Keratinocyte (primary cell): Measurements from ENCODE around the gene DCLK1. TPM values are rescaled to one million over a fixed set of nuclear protein-coding genes. Genes with fewer than 3 reads are reported as not detected.

ENCODE experiments used
- DNase-seq: peaks from one replicate; pipeline ENCODE4 v3.0.0-alpha.2; 2011; ENCODE audit warnings: low read depth, missing footprints, low spot score
- FAIRE-seq: peaks from 2 replicates; lab custom pipeline; 2011; peaks lifted over from hg19 to GRCh38; lab: Jason Lieb, UNC
- H2AFZ ChIP-seq: 2 replicates; pipeline ENCODE4 v1.6.0; 2012; ENCODE audit warnings: low read length, control low read depth, inconsistent platforms; ENCODE audit not compliant: control insufficient read depth
- H3K27ac ChIP-seq: 2 replicates; pipeline ENCODE4 v1.5.1; 2011; ENCODE audit warnings: low read length; ENCODE audit not compliant: control insufficient read depth, insufficient read depth
- H3K27me3 ChIP-seq: 3 replicates; pipeline ENCODE4 v1.6.0; 2011; ENCODE audit warnings: low read length; ENCODE audit not compliant: control insufficient read depth, insufficient read depth; ENCODE audit errors: extremely low read depth
- H3K36me3 ChIP-seq, 2 experiments: 2 replicates in 1 of 2; 3 replicates in 1 of 2; pipeline ENCODE4 v1.5.1; 2011; ENCODE audit warnings: low read length in 2 of 2, mild to moderate bottlenecking in 1 of 2; ENCODE audit not compliant: control insufficient read depth in 2 of 2, insufficient read depth in 2 of 2; ENCODE audit errors: extremely low read depth in 1 of 2
- H3K4me1 ChIP-seq: 3 replicates; pipeline ENCODE4 v1.5.1; 2011; ENCODE audit warnings: low read length; ENCODE audit not compliant: control insufficient read depth, insufficient read depth; ENCODE audit errors: extremely low read depth
- H3K4me2 ChIP-seq: 3 replicates; pipeline ENCODE4 v1.6.0; 2011; ENCODE audit warnings: low read depth, low read length; ENCODE audit not compliant: control insufficient read depth, insufficient read depth; ENCODE audit errors: extremely low read depth
- H3K4me3 ChIP-seq, 3 experiments: fragments of 200-600 bp in 1 of 3; sonication (generic) in 1 of 3; 2 replicates in 2 of 3; 3 replicates in 1 of 3; pipeline ENCODE4 v1.5.1; 2011 to 2016; ENCODE audit warnings: low read length in 3 of 3, mild to moderate bottlenecking in 3 of 3, control low read depth in 2 of 3, inconsistent platforms in 1 of 3, low read depth in 1 of 3, mixed read lengths in 1 of 3, mixed run types in 1 of 3, moderate library complexity in 1 of 3; ENCODE audit not compliant: control insufficient read depth in 2 of 3, insufficient read depth in 2 of 3; ENCODE audit errors: extremely low read depth in 1 of 3
- H3K79me2 ChIP-seq: 2 replicates; pipeline ENCODE4 v1.6.0; 2012; ENCODE audit warnings: low read length; ENCODE audit not compliant: control insufficient read depth, insufficient read depth
- H3K9ac ChIP-seq: 3 replicates; pipeline ENCODE4 v1.6.0; 2011; ENCODE audit warnings: low read length; ENCODE audit not compliant: control insufficient read depth, insufficient read depth; ENCODE audit errors: extremely low read depth
- H3K9me1 ChIP-seq: 3 replicates; pipeline ENCODE4 v1.6.0; 2011; ENCODE audit warnings: low read length; ENCODE audit not compliant: control insufficient read depth, insufficient read depth; ENCODE audit errors: extremely low read depth
- H3K9me3 ChIP-seq: 2 replicates; pipeline ENCODE4 v1.5.1; 2012; ENCODE audit warnings: low read depth, low read length; ENCODE audit not compliant: control insufficient read depth
- H4K20me1 ChIP-seq: 3 replicates; pipeline ENCODE4 v1.6.0; 2011; ENCODE audit warnings: low read length; ENCODE audit not compliant: control insufficient read depth, insufficient read depth; ENCODE audit errors: extremely low read depth
- EZH2 ChIP-seq: IDR thresholded peaks from one replicate; pipeline ENCODE4 v1.6.1; 2012; ENCODE audit warnings: inconsistent platforms, mild to moderate bottlenecking, low read length, moderate library complexity
- dilution Hi-C: fragments of 300-500 bp; cut with MboI; formaldehyde crosslinking; loops from one replicate; pipeline ENCODE4 v1.7.0; 2020; ENCODE audit warnings: low sequenced_read_pairs; ENCODE audit not compliant: extremely low pct_ligation_motif_present
- polyA plus RNA-seq, 5 experiments: library from polyadenylated mRNA; depleted of rRNA in 3 of 5; stranded (reverse) in 3 of 5; stranded (forward) in 1 of 5; unstranded in 1 of 5; fragments of >200 nt; gene quantifications; 1 replicate in 1 of 5; 2 replicates in 3 of 5; 3 replicates in 1 of 5; pipeline versions ENCODE4 v1.2.1 to v1.2.3, GENCODE V29; 2011 to 2012; ENCODE audit warnings: missing spikeins in 2 of 5, low read depth in 1 of 5, low replicate concordance in 1 of 5
- TF ChIP-seq, protein P1 (sequence below), 3 experiments: IDR thresholded peaks in 1 of 3; conservative IDR thresholded peaks in 1 of 3; optimal IDR thresholded peaks in 1 of 3; 2 replicates in 2 of 3; 3 replicates in 1 of 3; pipeline versions ENCODE3 to v1.5.1; 2011; ENCODE audit warnings: low read length in 3 of 3, mild to moderate bottlenecking in 3 of 3, moderate library complexity in 2 of 3, control low read depth in 1 of 3, inconsistent platforms in 1 of 3; ENCODE audit not compliant: insufficient read depth in 2 of 3; ENCODE audit errors: extremely low read depth in 1 of 3

DCLK1 gene
- polyA plus RNA-seq, 1 donor (not counting 4 experiments of a cell fraction or from before 2014, with no cell fraction given) = 0.04 TPM

DNA sequence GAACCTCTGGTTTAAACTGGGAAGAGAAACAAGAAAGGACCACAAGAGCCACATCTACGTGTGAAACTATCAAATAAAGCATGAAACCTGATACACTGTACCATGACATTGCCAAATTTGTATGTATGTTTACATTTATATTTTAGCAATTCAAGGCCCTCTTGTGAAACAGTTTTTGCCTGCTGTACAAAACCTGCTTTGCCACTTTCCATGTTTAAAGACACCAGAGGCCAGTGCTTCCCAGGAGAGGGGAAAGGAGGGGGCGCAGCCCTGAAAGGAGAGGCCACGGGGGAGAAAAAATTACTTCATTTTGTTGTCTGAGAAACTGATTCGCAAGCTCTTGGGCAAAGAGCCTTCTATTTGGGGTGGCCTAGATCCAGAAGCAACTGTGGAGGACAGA is 124.8 kb downstream of the DCLK1 start:
- H3K4me2 ChIP-seq = no peak overlapping the region
- no peaks in the 10 kb centered on the region for H3K9me3 ChIP-seq
- dilution Hi-C loops = no loop called here
- no peaks in the 10 kb centered on the region for H3K4me1 ChIP-seq
- no peak overlapping the region for H2AFZ ChIP-seq
- no peak overlapping the region for H3K9ac ChIP-seq
- H3K27me3 ChIP-seq = no peaks in the 10 kb centered on the region
- H3K79me2 ChIP-seq = no peaks in the 10 kb centered on the region
- H3K4me3 ChIP-seq = no peak overlapping the region
- FAIRE-seq (no peak), DNase-seq (no peak)
- no peak for TF ChIP-seq EZH2
- TF ChIP-seq, protein P1, sequence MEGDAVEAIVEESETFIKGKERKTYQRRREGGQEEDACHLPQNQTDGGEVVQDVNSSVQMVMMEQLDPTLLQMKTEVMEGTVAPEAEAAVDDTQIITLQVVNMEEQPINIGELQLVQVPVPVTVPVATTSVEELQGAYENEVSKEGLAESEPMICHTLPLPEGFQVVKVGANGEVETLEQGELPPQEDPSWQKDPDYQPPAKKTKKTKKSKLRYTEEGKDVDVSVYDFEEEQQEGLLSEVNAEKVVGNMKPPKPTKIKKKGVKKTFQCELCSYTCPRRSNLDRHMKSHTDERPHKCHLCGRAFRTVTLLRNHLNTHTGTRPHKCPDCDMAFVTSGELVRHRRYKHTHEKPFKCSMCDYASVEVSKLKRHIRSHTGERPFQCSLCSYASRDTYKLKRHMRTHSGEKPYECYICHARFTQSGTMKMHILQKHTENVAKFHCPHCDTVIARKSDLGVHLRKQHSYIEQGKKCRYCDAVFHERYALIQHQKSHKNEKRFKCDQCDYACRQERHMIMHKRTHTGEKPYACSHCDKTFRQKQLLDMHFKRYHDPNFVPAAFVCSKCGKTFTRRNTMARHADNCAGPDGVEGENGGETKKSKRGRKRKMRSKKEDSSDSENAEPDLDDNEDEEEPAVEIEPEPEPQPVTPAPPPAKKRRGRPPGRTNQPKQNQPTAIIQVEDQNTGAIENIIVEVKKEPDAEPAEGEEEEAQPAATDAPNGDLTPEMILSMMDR (optimal IDR thresholded peaks at IDR 0.05 in 1 of 3, IDR thresholded peaks at IDR 0.05 in 1 of 3, conservative IDR thresholded peaks at IDR 0.05 in 1 of 3; ENCODE audit: extremely low read depth in 1 of 3, insufficient read depth in 2 of 3, low read length in 3 of 3) = no peak
- H3K36me3 ChIP-seq = no peaks in the 10 kb centered on the region
- no peak overlapping the region for H3K27ac ChIP-seq
- no peaks in the 10 kb centered on the region for H3K9me1 ChIP-seq
- H4K20me1 ChIP-seq = no peaks in the 10 kb centered on the region

DNA sequence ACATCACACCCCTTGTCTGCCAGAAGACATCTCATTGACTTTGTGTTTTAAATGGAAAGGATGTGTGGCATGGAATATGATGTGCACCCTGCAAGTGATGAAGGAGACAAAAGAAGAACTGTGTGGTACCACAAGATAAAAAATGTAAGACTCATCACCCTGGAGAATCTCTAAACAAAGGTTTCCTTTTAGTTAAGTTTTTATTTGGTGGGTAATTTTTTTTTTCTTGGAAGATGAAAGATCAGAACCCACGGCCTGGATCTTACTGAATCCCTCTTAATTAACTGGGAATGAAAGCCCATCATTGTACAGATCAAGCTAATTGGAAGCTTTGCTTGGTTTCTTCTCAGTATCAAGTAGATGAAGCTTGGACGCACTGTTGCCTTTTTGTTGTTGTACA is 129.6 kb downstream of the DCLK1 start:
- no peak for FAIRE-seq
- no peak overlapping the region for H3K4me3 ChIP-seq
- no peak overlapping the region for H3K4me2 ChIP-seq
- H3K9me1 ChIP-seq = no peaks in the 10 kb centered on the region
- no peaks in the 10 kb centered on the region for H3K79me2 ChIP-seq
- H3K27me3 ChIP-seq = no peaks in the 10 kb centered on the region
- no peaks in the 10 kb centered on the region for H3K9me3 ChIP-seq
- dilution Hi-C loops = no loop called here
- H3K9ac ChIP-seq = no peak overlapping the region
- H3K4me1 ChIP-seq = no peaks in the 10 kb centered on the region
- DNase-seq = no peak
- H2AFZ ChIP-seq = no peak overlapping the region
- H3K27ac ChIP-seq = no peak overlapping the region
- H3K36me3 ChIP-seq = no peaks in the 10 kb centered on the region
- TF ChIP-seq, protein P1 (optimal IDR thresholded peaks at IDR 0.05 in 1 of 3, IDR thresholded peaks at IDR 0.05 in 1 of 3, conservative IDR thresholded peaks at IDR 0.05 in 1 of 3; ENCODE audit: extremely low read depth in 1 of 3, insufficient read depth in 2 of 3, low read length in 3 of 3) = no peak
- TF ChIP-seq EZH2 = no peak
- no peaks in the 10 kb centered on the region for H4K20me1 ChIP-seq
